ENCODE data around the gene SHTN1. TPM values are rescaled to one million over a fixed set of nuclear protein-coding genes. Genes with fewer than 3 reads are reported as not detected.

SHTN1 gene
- total and polyA plus RNA-seq, 2 of the 4 experiments (the other 2 are of a cell fraction): 0.54 to 2.3 TPM

- H4K5ac ChIP-seq (ENCODE audit: low read depth, low read length): no peak overlapping the region
- no peak overlapping the region for H2BK15ac ChIP-seq (ENCODE audit: low read depth, low read length)
- no peak overlapping the region for H3K18ac ChIP-seq (ENCODE audit: low read depth, low read length)
- no peak overlapping the region for H3K4me3 ChIP-seq (ENCODE audit: insufficient read depth, low read depth, low read length)
- H3K4me1 ChIP-seq (ENCODE audit: control insufficient read depth, insufficient read depth, low read length): no peaks in the 10 kb centered on the region
- no peak overlapping the region for H4K91ac ChIP-seq (ENCODE audit: insufficient read depth, low read depth, low read length)
- no peak for TF ChIP-seq BHLHE40 (IDR thresholded peaks at IDR 0.05; ENCODE audit: low read depth, low read length)
- TF ChIP-seq CEBPB (IDR thresholded peaks at IDR 0.05; ENCODE audit: low read depth, low read length): no peak
- no peak for TF ChIP-seq RCOR1 (IDR thresholded peaks at IDR 0.05; ENCODE audit: insufficient replicate concordance, low read length)
- H3K27me3 ChIP-seq (ENCODE audit: control insufficient read depth, insufficient read depth, low read length): no peaks in the 10 kb centered on the region
- H3K27ac ChIP-seq (ENCODE audit: insufficient read depth, low read length): no peak overlapping the region
- POLR2A ChIA-PET (ENCODE audit: unreplicated experiment): no interaction called here
- no peak overlapping the region for H2BK20ac ChIP-seq (ENCODE audit: low read depth, low read length)
- DNase-seq: no peak
- no peak overlapping the region for H3K23ac ChIP-seq (ENCODE audit: low read depth, low read length)
- no peak overlapping the region for H2BK120ac ChIP-seq (ENCODE audit: low read depth, low read length)
- in situ Hi-C loops (cut with MboI; ENCODE audit: low sequenced_read_pairs) (no loop called here), intact Hi-C loops (cut with micrococcal nuclease) (no loop called here), dilution Hi-C loops (cut with HindIII; ENCODE audit: low sequenced_read_pairs, unreplicated experiment) (no loop called here)
- no peak overlapping the region for H2AK5ac ChIP-seq (ENCODE audit: low read depth, low read length)
- no peak overlapping the region for H3K14ac ChIP-seq (replicated peaks; ENCODE audit: low read depth, low read length)
- no peak overlapping the region for H4K8ac ChIP-seq (ENCODE audit: low read depth in 2 of 2, low read length in 2 of 2)
- H2AFZ ChIP-seq (replicated peaks; ENCODE audit: low read length, poor library complexity): no peak overlapping the region
- H3K9ac ChIP-seq (ENCODE audit: low read depth, low read length): no peak overlapping the region
- H3K9me1 ChIP-seq (ENCODE audit: insufficient read depth, low read length): no peaks in the 10 kb centered on the region
- no peak for ATAC-seq (ENCODE audit: low read depth)
- H2AK9ac ChIP-seq (replicated peaks; ENCODE audit: low read depth, low read length, poor library complexity): no peak overlapping the region
- no peaks in the 10 kb centered on the region for H4K20me1 ChIP-seq (ENCODE audit: insufficient read depth, low read length)
- no TSS peak for BruUV-seq (replicated peaks)
- no CpG with 5 or more reads among the region's 2 CpGs for WGBS, 2 experiments (ENCODE audit: extremely low coverage in 2 of 2, insufficient read length in 1 of 2)
- CTCF ChIA-PET: no interaction called here
- no peak overlapping the region for H3K4me2 ChIP-seq (ENCODE audit: low read depth, low read length)
- H2BK5ac ChIP-seq (ENCODE audit: low read depth, low read length, poor library complexity, severe bottlenecking): no peak overlapping the region
- no peak overlapping the region for H3K4ac ChIP-seq (ENCODE audit: low read depth, low read length)
- no peak overlapping the region for H3K56ac ChIP-seq (ENCODE audit: extremely low read depth, insufficient read depth, low read length)
- no peaks in the 10 kb centered on the region for H3K36me3 ChIP-seq (ENCODE audit: control insufficient read depth, insufficient read depth, low read length)
- no peaks in the 10 kb centered on the region for H3K9me3 ChIP-seq (ENCODE audit: control insufficient read depth, insufficient read depth, low read length)
- H3K79me1 ChIP-seq (ENCODE audit: low read depth in 1 of 2, low read length in 2 of 2): 0 out of 4 replicates have a peak, but pooled peaks cover 0 to 4% of the 10 kb centered on the region in 2 experiments
Measured at GRCh38 chr10:116997015-116997414, 8.0 kb downstream of the SHTN1 start.
